HG03457 (cell line): ENCODE measurements around the gene IP6K1.
"Not testable (repeated sequence)": the region's sequence is repeated elsewhere in the genome, so short reads cannot be mapped to it uniquely, and the experiment has no call there.

Experiments
- ATAC-seq: cut with Tn5 transposase; IDR thresholded peaks from one replicate; pipeline ENCODE4 v1.9.1; 2021; ENCODE audit warnings: moderate number of reproducible peaks; ENCODE audit not compliant: unreplicated experiment

Gene IP6K1

DNA sequence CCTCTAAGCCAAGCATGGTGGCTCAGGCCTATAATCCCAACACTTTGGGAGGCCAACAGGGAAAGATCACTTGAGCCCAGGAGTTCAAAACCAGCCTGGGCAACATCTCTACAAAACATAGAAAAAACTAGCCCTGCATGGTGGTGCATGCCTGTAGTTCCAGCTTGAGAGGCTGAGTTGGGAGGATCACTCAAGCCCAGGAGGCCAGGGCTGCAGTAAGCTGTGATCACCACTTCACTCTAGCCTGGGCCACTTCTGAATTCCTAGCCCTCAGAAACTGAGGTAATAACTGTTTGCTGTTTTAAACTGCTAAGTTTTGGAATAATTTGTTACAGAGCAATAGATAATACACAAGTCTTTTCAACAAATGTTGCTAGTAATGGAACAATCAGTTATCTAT, 16.4 kb downstream of the IP6K1 start:
- no peak for ATAC-seq

DNA sequence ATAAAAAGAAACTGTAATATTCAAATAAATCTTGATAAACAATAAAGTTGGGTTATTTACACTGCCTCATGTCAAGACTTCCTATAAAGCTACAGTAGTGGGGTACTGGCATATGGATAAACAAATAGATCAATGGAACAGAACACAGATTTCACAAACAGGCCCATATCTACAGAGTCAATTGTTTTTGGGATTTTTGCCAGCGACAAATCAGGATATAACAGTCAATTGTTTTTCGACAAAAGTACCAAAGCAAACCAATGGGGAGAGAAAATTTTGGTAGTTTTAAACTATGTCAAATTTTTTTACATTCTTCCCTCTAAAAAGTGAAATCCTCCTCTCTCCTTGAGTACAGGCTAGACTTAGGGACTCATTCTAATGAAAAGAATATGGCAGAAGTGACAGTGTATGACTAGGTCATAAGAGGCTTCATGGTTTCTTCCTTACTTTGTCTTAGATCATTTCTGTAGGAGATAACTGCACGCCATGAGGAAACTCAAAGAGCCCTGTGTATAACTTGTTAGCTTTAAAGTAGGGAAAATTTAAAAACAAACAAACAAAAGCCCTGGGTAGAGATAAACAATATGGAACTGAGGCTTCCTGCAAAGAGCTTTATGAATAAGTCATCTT, 16.9 kb downstream of the IP6K1 start:
- ATAC-seq: no peak

DNA sequence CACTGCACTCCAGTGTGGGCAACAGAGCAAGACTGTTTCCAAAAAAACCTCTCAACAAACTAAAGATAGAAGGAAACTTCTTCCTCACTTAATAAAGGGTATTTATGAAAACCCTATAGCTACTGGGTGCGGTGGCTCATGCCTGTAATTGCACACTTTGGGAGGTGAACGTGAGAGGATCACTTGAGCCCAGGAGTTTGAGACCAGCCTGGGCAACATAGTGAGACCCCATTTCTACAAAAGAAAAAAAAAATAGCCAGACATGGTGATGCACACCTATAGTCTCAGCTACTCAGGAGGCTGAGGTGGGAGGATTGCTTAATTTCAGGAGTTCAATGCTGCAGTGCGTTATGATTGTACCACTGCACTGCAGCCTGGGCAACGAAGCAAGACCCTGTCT, 22.4 kb downstream of the IP6K1 start:
- no peak for ATAC-seq

DNA sequence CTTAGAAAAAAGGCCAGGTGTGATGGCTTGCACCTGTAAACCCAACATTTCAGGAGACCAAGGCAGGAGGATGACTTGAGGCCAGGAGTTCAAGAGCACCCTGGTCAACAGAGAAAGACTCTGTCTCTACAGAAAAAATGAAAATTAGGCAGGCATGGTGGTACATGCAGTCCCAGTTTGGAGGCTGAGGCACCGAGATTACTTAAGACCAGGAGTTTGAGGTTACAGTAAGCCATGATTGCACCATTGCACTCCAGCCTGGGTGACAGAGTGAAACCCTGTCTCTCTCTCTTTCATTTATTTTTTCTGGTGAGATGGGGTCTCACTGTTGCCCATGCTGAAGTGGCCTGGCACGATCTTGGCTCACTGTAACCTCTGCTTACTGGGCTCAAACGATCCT, 24.7 kb downstream of the IP6K1 start:
- ATAC-seq: no peak

DNA sequence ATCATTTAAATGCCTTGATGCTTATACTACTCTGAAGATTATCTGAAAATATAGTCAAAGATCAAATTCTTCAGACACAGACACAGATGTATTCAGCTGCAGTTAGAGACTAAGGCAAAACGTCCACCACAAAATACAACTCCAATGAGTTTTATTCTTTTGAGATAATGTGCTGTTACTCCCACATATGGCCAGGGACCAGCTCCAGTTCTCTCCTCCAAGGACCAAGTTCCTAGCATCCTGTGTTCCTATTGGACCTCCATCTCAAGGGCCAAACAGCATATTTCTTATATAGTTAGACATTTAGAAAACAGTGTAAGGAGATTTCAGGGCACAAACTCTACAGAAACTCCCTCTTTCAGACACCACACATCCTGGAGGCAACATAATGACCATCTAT, 27.1 kb downstream of the IP6K1 start:
- no peak for ATAC-seq

DNA sequence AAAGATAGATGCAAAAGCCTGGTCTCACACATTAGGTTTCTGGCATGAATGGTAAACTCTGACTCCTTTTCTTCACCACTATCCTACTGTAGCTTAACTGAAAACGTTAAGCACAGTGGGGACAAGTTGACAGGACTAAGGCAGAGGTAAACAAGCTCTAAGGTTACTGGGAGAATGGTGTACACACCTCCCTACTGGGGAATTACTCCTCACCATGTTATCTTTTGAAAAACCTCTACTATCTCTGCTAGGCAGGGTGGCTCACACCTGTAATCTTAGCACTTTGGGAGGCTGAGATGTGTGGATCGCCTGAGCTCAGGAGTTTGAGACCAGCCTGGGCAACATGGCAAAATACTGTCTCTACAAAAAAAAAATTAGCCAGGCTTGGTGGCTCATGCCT, 29.1 kb downstream of the IP6K1 start:
- ATAC-seq: no peak

DNA sequence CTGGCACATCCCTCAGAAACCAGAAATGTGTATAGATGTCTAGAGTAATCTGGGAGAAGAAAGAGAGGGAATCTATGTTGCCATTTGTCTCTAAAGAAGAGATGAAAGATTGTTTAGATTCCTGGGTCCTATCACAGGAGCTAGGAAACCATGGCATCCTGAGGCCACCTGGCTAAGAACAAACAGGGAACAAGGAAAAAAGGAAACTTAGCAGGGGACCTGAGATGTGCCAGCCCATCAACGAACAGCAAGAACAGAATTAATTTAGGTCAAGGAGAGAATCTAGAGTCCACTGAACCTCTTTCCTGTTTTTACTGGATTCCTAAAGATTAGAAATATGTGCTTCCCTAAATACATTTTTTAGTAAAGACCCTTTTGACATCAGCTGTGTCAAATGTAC, 30.3 kb downstream of the IP6K1 start:
- ATAC-seq: no peak

DNA sequence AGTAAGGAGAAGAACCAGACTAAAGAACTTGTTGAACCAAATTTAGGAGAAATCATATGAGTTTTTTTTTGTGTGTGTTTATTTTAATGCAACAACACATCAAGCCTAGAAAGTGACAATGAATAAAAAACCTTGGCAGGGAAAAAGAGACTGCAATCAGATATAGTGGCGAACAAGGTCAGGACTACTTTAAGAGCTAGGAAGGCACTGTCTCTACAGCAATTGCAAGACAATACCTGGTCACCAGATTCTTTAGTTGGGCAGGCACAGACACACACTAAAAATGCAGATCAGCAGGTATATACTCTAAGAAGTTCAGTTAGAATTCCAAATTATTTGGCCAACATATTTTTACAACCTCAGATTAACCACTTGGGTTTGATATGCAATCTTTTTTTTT, 31.8 kb downstream of the IP6K1 start:
- no peak for ATAC-seq

DNA sequence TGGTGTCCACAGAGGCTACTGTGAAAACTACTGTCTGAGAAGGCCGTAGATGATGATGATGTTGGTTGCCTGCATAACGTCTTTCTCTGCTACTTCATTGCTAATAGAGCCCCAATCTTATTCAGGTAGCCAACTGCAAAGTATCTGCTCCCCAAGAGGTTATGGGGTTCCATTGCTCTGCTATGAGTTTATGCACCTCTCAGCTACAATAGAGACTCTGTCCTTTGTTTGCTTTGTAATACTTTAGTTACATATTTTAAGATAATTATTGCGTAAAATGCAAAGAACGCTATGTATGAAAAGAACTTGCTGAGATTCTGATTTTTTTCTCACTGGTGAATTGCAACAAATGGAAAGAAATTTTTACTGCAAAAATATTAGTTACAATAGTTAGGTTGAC, 34.8 kb downstream of the IP6K1 start:
- ATAC-seq: no peak

DNA sequence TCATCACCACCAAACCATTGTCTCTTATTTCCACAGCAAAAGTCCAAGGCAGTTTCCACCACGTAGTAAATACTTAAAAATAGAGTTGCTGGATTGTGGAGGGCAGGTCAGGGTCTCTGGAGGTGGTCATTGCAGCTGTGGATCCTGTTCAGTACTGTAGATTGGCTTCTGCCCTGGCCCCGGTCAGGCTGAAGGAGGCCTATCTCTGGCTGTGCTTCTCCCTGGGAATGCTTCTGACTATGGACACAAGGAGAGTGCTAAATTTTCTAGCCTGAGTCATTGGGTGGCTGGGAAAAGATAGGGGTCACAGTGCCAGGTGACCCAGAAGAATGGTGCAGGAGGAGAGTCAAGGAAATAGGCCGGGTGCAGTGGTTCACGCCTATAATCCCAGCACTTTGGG, 36.3 kb downstream of the IP6K1 start:
- ATAC-seq: no peak

DNA sequence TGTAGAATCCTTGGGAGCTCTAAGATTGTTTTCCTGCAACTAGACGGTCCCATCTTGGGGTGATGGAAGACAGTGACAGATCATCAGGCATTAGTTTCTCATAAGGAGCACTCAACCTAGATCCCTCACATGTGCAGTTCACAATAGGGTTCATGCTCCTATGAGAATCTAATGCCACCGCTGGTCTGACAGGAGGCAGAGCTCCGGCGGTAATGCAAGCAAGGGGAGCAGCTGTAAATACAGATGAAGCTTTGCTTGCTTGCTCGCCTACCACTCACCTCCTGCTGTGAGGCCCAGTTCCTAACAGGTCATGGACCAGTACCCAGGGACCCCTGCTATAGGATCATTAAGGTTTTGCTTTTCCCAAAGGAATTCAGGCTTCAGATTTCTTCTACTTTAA, 37.5 kb downstream of the IP6K1 start:
- ATAC-seq: not testable (repeated sequence)

DNA sequence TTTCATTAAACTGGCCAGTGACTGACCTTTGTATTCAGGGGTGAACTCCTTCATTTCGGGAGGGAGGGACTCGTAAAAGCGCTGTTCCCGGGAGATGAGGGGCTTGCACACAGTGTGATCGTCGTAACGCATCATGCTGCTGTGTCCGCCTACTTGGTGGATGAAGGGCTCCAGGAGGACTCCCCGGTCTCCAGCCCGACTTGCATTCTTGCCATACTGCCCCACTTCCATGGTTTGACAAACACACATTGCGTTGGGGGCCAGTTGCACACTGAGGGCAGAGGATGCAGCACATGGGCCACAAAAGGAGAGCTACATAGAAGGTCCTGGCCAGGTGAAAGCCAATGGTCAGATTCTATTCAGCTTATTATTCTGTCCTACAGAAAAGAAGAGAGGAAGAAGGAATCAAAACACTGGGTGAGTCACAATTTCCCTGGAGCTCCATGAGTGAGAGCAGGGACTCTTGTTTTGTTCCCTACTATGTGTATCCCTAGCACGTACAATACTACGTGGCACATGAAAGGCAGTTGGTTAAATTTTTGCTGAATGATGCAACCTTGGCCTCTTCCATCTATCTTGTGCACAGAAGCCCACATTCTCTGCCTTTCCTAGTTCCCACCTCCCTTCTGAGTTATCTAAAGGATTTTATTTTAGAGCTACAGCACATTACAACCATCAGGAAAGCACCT, 38.4 kb downstream of the IP6K1 start:
- no peak for ATAC-seq

DNA sequence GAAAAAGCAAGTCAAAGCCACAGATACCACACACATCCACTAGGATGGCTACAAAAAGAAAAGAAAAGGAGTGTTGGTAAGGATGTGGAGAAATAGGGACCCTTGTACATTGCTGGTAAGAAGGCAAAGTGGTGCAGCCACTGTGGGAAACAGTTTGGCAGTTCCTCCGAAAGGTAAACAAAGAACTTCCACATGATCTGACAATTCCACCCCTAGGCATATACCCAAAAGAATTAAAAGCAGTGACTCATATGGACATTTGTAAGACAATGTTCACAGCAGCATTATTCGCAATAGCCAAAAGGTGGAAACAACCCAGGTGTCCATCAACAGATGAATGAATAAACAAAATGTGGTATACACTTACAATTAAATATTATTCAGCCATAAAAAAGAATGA, 40.4 kb downstream of the IP6K1 start:
- ATAC-seq: no peak

DNA sequence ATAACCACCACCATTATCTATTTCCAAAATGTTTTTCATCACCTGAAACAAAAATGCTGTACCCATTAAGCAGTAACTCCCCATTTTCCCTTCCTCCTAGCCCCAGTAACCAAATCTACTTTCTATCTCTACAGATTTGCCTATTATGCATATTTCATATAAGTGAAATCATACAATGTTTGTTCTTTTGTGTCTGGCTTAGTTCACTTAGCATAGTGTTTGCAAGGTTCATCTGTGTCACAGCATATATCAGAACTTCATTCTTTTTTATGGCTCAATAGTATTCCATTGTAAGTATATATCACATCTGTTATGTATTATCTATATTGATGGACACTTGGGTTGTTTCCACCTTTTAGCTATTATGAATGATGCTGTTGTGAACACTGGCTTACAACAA, 45.9 kb downstream of the IP6K1 start:
- ATAC-seq: no peak

DNA sequence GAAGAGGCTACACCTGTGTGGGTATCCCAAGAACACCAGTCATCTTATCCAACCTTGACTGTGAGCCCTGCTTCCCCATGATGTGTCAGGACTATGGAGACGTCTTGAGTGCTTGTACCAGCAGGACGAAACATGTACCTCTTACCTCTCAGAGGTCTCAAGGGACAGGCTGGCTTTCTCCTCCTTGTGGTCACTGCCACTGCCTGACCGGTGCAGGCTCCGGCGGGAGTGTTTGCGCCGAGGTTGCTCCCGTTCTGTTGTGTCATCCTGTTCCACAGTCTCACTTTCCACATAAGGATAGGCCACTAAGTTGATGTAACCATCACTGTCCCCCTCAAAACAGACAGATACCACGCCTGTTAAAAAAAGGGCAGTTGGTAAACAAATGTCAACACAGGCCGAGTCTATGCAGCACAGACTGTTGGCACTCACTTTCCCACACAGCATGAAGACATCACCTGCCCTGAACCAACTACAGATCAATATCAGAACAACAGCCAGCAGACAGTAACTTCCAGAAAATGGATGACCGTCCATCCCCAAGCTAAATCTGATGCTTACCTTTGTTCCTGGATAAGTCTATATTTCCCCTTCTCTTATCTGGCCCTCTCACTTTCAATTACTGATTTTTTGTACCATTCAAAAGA, 48.2 kb downstream of the IP6K1 start:
- ATAC-seq: no peak

DNA sequence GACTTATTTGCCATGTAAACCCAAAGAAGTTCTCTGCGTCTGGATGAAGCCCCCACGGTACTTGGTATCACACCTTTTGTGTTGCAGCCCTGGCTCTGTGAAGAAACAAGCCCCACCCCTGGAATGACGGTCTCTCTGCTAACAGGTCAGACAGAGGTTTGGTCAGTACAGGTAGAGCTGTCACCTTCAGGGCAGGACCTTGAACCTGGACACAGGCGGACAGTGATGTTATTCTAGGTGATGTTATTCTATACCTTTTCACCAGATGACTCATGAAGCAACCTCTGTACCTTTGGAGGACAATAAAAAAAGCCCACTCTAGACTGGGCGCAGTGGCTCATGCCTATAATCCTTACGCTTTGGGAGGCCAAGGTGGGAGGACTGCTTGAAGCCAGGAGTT, 51.6 kb downstream of the IP6K1 start:
- ATAC-seq: no peak

DNA sequence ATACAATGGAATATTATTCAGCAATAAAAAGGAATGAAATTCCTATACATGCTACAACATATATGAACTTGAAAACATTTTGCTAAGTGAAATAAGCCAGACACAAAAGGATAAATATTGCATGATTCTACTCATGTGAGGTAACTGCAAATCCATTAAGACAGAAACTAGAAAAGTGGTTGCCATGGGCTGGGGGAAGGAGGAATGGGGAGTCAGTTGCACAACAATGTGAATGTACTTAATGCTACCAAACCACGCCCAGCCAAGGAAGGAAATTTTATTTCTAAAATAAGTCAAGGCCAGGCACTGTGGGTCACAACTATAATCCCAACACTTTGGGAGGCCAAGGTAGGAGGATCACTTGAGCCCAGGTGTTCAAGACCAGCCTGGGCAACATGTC, 52.8 kb downstream of the IP6K1 start:
- ATAC-seq: no peak

DNA sequence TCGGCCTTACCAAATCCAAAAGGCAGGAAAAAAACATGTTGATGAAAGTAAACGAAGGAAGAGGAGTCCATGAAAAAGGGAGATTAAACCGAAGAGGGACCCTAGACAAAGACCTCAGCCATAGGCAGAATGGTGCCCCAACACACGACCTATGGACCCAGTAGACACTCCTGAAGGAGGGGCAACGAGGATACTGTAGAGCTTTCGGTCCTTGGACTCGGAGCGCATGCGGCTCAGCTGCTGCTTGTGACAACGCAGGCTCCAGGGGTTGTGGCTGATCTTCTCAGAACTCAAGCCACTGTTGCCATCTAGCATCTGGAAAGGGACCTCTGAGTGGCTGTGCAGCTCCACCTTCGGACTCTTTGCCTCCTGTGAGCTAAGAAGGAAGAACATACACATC, 53.7 kb downstream of the IP6K1 start:
- ATAC-seq: no peak

DNA sequence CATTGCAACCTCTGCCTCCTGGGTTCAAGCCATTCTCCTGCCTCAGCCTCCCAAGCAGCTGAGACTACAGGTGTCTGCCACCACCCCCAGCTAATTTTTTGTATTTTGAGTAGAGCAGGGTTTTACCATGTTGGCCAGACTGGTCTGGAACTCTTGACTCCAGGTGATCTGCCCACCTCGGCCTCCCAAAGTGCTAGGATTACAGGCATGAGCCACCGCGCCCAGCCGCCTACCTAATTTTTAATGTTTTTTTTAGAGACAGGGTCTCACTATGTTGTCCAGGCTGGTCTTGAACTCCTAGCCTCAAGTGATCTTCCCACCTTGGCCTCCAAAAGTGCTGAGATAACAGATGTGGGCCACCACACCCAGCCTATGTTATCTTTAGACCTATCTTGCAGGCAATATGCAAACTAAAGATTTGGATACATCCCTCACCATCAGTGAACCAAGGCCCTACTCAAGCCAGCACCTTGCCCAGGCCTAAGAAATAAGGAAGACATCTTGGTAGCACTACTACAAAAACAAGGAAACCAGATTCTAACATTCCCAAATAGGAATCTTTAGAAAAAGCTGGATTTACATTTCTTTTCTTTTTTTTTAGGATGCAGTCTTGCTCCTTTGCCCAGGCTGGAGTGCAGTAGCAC, 56.3 kb downstream of the IP6K1 start:
- ATAC-seq: no peak

DNA sequence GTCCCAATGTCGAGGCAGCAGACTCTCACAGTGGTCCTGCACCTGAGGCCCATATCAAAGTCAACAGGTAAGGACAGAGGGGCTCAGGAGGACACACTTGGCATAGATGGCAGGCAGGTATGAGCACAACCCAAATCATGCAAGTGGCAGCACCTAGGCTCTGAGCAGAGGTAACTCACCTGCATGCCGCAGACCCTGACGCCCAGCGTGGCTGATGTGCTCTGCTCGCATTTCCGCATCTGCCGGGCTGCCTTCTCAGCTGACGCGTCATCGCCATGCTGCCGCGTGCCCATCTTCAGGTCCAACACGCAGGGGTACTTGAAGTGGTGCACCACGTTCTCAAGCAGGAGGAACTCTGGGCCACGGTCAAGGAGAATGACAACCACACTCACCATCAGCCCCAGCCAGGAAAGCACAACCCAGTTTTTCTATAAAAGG, 58.4 kb downstream of the IP6K1 start:
- ATAC-seq: no peak

DNA sequence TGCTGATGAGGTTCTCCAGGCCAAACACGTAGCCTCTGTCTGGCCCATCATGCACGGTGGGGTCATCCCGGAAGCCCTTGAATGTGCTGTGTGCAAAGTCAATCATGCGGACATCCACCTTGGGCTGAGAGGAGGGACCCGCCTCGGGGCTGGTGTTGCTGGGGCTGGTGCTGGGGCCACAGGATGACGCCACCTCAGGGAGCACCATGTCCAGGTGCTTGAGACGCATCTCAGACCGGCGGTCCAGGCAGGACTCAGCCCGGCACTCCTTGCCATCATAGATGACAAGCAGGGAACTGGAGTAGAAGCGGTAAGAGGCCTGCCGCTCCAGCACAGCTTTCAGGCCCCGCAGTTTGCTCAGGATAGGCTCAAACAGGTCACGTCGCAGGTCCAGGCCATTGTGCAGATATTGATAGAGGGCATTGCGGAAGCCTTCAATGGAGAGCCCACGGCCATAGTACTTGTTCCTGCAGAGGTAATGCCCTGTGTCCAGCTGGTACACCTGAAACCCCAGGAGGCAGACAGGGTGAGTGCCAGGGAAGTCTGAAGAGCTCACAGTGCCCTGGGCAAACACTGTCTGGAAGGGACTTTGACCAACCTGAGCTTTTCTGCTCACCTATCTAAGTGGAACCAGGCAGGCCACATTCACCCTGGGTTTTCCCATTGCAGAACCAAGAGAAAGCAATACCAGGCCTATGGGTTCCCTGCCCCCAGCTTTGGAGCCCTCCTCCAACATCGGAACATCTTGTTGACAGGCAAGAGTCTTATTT, 59.0 kb downstream of the IP6K1 start:
- ATAC-seq: no peak
